ENCODE measurements around the gene TMEM200C.

The TMEM200C gene

GRCh38 chr18:5840547-5840946 is 54.8 kb downstream of the TMEM200C start:
- Histone ChIP-seq H3K27me3 (ENCODE audit: insufficient read depth, low read length) (peaks cover 4% of the 10 kb centered on the region), H3K9me3 (ENCODE audit: low read length) (no peaks in the 10 kb centered on the region), H2AFZ (ENCODE audit: low read depth, low read length) (no peak overlapping the region), H3K4me1 (ENCODE audit: insufficient read depth, low read length) (no peaks in the 10 kb centered on the region), H3K36me3 (ENCODE audit: insufficient read depth, low read length) (no peaks in the 10 kb centered on the region), H3K4me3 (ENCODE audit: low read length) (no peak overlapping the region)

- Histone ChIP-seq H3K9me3 (ENCODE audit: low read length) (no peaks in the 10 kb centered on the region), H3K4me1 (ENCODE audit: insufficient read depth, low read length) (no peaks in the 10 kb centered on the region), H2AFZ (ENCODE audit: low read depth, low read length) (no peak overlapping the region), H3K36me3 (ENCODE audit: insufficient read depth, low read length) (no peaks in the 10 kb centered on the region), H3K4me3 (ENCODE audit: low read length) (no peak overlapping the region), H3K27me3 (ENCODE audit: insufficient read depth, low read length) (peaks cover 4% of the 10 kb centered on the region)
Measured at GRCh38 chr18:5840025-5840424, 55.3 kb downstream of the TMEM200C start.

GRCh38 chr18:5839102-5839501 is 56.2 kb downstream of the TMEM200C start:
- Histone ChIP-seq H3K27me3 (ENCODE audit: insufficient read depth, low read length) (peaks cover 4% of the 10 kb centered on the region), H2AFZ (ENCODE audit: low read depth, low read length) (no peak overlapping the region), H3K9me3 (ENCODE audit: low read length) (no peaks in the 10 kb centered on the region), H3K36me3 (ENCODE audit: insufficient read depth, low read length) (no peaks in the 10 kb centered on the region), H3K4me1 (ENCODE audit: insufficient read depth, low read length) (no peaks in the 10 kb centered on the region), H3K4me3 (ENCODE audit: low read length) (no peak overlapping the region)

Data from neuron (in vitro differentiated cells).